HG02623 (cell line): Measurements from ENCODE around the gene CETP.
"Not testable (repeated sequence)": the region's sequence is repeated elsewhere in the genome, so short reads cannot be mapped to it uniquely, and the experiment has no call there.

ENCODE experiments used
- ATAC-seq: cut with Tn5 transposase; IDR thresholded peaks from one replicate; pipeline ENCODE4 v1.9.1; 2021; ENCODE audit warnings: moderate library complexity; ENCODE audit not compliant: unreplicated experiment

Gene CETP

DNA sequence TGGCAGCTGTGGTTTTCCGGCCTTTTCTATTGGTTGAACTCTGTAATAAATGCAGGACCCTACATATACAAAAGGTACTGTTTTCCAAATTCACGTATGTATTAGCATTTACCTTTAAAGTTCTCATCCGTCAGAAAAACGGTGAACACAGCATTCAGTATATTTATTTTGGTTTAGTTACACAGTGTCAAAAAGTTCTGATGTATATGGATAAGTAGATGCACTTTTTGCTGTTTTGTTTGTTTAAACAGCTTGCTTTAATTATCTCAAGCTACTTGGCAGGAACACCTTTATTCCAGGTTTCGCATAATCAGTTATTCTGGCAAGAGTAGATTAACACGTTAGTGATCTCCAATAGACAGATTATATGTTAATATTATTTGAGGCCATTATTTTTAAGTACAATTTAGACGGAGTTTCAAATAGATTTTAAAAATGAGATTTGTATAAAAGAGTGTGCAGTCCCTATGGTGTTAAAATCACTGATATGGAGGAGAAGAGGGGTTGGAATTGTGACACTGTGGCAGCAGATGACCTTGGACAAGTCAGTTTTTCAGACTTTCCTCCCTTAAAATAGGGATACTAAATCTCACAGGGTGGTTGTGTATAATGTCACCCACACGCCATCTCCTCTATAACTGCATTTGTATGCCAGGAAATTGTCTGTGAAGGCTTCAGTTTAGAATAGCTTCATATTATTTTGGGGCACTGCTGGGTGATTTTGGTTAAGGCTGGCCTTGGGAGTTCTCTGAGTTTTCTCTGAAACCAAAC is 27.7 kb upstream of the CETP start:
- no peak for ATAC-seq

- ATAC-seq: not testable (repeated sequence)
These were observed 27.1 kb upstream of the CETP start for GRCh38 chr16:56934599-56935145.

DNA sequence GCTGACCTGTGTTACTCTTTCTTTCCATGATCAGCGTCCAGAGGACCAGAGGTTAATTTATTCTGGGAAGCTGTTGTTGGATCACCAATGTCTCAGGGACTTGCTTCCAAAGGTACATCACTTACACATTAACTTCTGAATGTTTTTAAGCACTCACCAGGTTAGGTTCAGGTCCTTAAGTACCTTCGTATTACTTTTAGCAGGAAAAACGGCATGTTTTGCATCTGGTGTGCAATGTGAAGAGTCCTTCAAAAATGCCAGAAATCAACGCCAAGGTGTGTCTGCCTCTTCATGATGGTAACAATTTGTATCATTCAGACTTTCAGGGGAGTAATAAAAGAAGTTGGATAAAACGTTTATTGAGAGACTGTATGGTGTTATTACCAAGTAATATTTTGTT is 26.5 kb upstream of the CETP start:
- no peak for ATAC-seq

DNA sequence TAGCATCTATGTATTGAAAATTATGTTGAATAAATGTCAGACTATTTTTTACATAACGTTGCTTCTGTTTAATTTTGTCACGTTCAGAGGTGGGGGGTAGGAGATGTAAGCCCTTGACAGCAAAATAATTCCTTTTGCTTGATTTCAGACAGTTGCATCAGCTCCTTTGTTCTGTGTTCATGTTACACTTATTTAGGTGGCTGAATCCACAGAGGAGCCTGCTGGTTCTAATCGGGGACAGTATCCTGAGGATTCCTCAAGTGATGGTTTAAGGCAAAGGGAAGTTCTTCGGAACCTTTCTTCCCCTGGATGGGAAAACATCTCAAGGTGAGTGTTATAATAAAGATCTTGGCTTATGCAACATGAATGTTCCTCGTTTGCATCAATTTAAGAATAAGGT is 25.3 kb upstream of the CETP start:
- ATAC-seq: no peak

GRCh38 chr16:56936950-56937349 is 24.8 kb upstream of the CETP start:
- ATAC-seq: no peak

GRCh38 chr16:56938664-56939513 is 22.9 kb upstream of the CETP start:
- ATAC-seq: no peak

DNA sequence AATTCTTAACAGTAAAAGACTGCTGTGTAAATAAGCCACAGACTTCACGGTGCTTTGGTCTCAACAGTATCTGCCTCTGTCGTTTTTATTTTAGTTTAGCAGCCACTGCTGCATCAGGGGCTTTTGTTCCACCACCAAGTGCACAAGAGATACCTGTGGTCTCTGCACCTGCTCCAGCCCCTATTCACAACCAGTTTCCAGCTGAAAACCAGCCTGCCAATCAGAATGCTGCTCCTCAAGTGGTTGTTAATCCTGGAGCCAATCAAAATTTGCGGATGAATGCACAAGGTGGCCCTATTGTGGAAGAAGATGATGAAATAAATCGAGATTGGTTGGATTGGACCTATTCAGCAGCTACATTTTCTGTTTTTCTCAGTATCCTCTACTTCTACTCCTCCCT is 21.9 kb upstream of the CETP start:
- ATAC-seq: no peak

GRCh38 chr16:56941092-56941491 is 20.7 kb upstream of the CETP start:
- ATAC-seq: no peak

GRCh38 chr16:56941856-56942331 is 19.9 kb upstream of the CETP start:
- no peak for ATAC-seq

- no peak for ATAC-seq
These were observed 17.9 kb upstream of the CETP start for GRCh38 chr16:56943761-56944375.

- ATAC-seq: no peak
These were observed 16.6 kb upstream of the CETP start for GRCh38 chr16:56944954-56945839.

- no peak for ATAC-seq
These were observed 15.8 kb upstream of the CETP start for GRCh38 chr16:56945847-56946527.

DNA sequence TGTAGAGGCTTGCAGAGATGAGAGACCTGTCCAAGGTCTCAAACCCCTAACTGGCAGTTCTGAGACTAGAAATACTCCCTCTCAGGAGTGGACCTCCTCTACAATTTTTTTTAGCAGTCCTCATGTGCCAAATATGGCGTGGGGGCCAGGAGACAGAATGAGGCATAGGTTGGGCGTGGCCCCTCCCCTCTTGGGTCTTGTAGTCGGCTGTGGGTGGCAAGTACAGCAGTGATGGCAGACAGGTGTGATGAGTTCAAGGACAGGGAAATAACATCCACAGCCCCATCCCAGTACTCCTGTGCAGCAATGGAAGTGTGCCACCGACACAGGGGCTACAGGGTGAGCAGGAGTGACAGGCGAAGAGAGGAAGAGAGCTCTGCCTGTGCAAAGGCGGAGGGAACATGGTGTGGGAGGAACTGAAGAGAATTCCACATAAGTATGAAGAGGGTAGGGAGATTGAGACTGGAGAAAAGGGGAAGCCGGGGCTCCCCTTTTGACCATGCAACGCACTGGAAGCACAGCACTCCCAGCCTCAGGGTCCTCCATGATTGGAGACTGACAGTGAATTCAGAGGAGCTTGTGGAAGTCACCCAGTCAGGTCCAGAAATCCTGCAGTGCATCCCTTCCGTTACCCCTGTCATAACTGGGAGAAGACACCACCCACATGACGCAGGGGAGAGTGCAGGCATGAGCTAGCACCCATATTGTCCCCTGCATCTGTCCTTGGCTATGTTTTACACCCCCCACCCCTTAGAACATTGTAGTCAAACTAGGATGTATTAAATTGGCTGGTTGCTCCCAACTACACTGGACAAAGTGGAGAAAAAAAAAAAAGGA is 14.8 kb upstream of the CETP start:
- ATAC-seq: no peak

GRCh38 chr16:56947604-56947995 is 14.2 kb upstream of the CETP start:
- no peak for ATAC-seq

DNA sequence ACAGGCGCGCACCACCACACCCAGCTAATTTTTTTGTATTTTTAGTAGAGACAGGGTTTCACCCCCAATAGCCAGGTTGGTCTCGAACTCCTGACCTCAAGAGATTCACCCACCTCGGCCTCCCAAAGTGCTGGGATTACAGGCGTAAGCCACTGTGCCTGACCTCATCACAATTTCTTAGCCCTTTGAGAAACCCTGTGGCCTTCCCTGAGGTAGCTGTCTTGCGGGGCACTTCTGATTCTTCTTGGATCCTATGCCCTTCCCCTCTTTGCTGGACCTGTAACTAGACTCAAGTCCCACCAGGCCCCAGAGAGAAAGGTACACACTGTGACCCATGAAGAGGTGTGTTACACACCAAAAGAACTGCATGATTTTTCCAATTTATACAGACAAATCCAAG is 13.5 kb upstream of the CETP start:
- no peak for ATAC-seq

GRCh38 chr16:56950051-56950450 is 11.7 kb upstream of the CETP start:
- ATAC-seq: no peak

DNA sequence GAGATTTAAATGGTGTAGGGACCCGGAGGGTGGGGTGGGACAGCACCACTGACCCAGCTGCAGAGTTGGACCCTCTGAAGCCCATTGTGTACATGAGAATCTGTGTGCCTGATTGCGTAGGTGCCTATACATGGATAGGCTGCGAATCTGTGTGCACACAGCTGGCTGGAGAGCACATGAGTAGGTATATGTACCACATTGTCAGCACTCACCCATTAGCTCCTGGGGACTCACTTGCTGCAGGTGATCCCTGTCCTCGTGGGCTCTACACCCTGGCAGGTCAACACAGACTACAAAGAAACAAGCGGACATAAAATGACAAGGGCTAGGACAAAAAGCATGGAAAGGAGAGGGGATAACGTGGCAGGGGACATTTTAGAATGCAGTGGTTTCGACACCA is 11.3 kb upstream of the CETP start:
- ATAC-seq: no peak

- ATAC-seq: peak; percentile 44
These were observed 10.6 kb upstream of the CETP start for GRCh38 chr16:56950881-56951771.
